HG03060 (cell line): ENCODE measurements around the gene DIO3.
"Not testable (repeated sequence)": the region's sequence is repeated elsewhere in the genome, so short reads cannot be mapped to it uniquely, and the experiment has no call there.

ENCODE experiments used
- ATAC-seq: cut with Tn5 transposase; IDR thresholded peaks from one replicate; pipeline ENCODE4 v1.9.1; 2021; ENCODE audit warnings: low read depth, moderate number of reproducible peaks; ENCODE audit not compliant: unreplicated experiment

DIO3 gene

DNA sequence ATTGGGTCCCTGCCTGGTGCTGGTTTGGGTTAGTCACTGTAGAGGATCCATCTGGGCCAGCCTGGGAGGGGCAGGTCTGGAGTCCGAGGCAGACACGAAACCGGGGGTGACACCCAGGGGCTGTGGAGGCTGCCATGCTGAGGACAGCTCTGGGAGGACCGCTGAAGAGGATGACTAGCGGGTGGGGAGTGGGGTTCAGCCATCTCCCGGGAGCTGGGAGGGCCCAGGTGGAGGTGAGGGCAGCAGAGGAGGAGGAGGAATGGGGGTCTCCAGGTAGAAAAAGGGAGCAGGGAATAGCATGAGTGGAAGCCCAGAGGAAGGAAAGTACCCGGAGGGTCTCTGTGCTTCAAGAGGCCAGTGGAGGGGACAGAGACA, 4.0 kb upstream of the DIO3 start:
- ATAC-seq, result no peak

DNA sequence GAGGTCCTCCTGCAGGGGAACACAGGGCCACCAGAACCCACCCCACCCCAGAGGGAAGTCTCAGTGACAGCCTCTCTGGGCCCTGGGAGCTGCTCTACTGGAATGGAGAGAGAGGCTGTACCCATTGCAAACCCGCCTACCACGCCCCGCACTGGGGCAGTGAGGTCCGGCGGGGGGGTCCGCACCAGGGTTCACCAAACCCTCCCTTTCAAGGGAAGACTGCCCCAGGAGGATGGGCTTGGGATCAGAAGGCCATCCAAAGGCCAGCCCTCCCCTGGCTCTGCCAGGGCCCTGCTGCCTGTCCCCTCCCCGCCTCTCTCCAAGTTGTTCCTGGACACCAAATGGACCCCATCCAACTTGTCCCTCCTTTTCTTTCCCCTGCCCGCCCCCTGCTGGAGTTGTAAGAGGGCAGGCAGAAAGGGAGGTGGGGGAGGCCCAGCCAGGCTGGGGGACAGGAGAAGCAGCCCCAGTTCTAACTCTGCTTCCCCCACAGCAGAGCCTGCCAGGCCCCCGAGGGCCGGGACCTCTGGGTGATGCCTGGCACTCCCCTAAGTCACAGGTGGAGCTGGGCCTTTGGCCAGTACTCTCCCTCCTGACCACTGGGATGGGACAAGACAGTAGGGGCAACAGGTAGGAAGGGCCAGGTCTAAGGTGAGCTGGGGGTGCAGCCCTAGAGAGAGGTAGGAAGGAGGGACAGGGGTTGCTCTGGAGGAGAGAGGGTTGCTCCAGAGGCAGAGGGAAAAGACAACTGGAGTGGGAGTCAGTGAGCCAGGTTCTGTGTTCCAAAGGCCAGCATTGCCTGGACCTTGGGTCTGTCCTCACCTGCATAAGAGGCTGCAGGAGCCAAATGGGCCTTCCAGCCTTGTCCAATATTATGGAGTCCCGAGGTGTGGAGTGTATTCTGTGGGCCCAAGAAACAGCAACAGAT, 3.2 kb upstream of the DIO3 start:
- no peak for ATAC-seq

DNA sequence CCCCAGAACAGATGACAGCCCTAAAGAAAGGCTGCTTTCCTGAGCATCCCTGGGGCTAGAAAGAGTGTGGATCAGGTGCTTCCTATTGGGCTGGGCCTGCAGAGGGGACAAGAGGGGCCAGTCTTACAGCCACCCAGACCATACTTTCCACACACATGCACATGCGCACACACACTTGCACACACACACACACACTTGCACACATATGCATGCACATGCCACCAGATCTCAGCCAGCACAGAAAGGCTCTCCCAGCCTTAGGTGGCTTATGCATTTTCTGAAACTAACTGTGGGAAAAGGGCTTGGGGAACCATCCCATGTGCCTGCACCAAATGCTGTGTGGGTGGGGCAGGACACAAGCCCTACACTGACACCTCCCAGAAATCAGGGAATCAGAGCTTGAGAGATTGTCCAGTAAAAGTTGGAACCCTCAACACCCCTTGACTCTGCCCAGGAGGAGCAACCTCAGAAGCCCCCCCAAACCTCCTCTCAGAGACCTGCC, 2.5 kb upstream of the DIO3 start:
- no peak for ATAC-seq

DNA sequence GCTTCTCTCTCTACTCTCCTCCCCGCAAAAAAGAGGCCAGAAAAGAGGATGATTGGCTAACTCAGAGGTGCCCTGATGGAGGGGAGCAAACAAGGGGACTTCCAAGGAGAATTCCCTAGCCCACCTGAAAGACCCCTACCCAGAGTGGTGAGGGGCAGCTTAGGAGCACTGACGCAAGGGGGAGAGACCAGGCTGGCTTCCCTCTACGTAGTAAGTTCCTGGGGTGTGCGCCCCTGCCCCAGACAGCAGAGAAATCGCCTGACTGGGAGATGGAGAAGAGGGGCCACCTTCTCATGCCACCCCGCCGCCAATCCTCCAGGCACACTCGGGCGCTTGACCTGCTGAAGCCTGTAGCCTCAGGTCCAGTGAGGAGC, 2.1 kb upstream of the DIO3 start:
- ATAC-seq, result no peak

DNA sequence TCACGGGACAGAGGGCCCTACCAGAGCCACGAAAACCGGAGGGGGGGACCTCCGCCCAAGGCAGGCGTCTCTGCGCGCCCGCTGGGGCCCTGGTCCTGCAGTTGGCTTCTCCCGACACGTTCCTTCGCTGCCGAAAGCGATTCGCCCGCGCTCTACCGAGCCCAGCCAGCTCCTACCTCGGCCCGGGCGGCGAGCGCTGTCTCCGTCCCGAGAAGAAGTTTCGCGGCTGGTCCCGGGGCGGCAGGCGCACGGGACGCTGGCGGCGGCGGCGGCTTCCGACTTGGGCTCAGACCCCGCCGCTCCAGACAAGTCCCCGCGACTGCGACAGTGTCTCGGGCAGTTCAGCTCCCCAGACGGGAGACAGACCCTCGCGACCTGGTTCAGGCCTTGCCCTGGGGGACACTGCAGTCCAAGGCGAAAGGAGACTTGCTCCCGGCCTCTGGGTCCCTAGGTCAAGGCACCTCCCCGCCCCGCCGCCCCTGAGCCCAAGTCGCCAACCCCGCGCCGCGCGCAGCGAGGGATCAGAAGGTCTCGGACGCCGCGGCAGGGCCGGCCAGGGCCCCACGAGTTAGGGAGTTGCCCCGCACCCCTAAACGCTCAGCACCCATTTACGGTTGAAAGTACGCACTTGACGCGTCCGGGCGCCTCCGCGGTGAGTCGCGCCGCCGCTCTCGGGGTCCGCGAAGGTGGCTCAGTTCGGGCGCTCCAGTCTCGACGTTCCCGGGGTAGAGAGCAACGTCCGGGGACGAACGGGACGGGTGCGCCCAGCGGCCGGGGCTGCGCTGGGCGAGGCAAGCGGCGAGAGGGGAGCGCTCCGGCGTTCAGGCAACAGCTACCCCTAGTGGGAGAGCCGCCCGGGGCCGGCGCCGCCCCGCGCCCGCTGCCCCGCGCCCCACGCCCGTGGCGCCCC, 1.4 kb upstream of the DIO3 start:
- no peak for ATAC-seq

DNA sequence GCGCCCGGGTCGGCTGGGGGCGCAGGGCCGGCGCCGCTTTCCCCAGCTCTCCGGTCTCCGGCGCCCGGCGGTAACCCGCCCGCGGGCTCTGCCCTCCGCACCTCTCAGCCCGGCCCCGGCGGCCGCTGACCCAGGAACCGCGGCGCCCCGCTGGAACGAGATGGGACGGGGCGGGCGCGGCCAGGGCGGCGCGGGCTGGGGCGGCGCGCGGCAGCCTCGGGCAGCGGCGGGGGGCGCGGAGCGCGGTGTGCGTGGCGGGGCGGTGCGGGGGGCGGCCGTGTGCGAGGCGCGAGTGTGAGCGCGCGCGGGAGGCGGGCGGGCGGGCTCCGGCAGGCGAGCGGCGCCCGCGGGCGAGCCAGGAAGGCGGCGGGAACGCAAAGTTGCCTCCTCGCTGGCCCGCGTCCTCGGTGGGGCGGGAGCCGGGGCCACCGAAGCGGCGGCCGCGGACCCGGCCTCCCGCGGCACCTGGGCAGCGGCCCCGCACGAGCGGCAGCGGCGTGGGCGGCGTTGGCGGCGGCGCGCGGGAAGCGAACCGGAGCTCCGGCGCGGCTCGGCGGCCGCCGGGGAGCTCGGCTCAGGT, 671 bp upstream of the DIO3 start:
- no peak for ATAC-seq

DNA sequence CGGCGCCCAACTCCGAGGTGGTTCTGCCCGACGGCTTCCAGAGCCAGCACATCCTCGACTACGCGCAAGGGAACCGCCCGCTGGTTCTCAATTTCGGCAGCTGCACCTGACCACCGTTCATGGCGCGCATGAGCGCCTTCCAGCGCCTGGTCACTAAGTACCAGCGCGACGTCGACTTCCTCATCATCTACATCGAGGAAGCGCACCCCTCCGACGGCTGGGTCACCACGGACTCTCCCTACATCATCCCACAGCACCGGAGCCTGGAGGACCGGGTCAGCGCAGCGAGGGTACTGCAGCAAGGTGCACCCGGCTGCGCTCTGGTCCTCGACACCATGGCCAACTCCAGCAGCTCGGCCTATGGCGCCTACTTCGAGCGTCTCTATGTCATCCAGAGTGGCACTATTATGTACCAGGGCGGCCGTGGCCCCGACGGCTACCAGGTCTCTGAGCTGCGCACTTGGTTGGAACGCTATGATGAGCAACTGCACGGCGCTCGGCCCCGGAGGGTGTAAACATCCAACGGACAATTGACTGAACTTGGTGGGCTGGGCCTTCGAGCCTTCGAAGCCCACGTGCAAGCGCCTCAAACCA, 699 bp downstream of the DIO3 start:
- ATAC-seq, result no peak

DNA sequence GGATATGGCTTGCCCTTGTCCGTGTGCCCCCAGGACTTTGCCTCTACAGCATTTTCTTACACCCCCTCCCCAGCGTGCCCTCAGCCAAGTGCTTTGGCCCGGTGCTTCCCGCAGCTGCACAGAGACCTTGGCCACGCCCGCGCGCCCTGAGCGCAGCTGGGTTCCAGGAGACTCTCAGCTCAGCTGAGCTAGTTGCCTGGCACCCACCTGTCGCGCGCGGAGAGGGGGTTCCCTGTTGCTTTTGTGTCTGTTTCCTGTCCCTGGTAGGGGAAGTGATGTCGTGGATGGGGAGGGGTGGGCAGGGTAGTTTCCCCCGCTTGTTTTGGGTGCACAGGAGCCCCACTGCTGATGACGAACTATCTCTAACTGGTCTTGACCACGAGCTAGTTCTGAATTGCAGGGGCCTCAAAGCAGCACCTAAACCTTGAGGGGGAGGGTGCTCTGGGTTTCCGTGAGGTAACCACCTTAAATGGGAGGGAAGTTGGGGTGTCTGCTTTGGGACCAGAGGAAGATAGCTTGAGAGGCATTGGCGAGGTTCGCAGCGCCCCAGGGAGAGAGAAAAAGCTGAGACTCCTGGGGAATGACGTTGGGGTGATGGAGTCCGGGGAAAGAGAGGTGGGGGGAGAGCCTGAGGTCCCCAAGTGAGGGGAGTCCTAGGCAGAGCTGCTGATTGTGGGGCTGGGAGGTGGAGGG, 1.5 kb downstream of the DIO3 start:
- no peak for ATAC-seq

DNA sequence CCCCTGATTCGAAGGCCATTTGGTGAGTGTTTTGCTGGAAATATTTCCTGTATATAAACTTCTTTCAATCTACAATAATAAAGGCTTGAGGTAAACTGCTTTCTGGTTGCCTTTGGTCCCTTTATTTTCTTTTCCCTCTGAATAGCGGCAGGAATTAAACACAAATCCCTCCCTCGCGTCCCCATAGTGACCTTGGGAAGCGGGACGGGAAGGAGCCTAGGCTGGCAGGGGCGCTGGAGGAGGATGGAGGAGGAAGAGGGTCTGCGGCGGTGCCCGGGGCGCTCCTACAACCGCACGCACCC, 2.0 kb downstream of the DIO3 start:
- no peak for ATAC-seq

DNA sequence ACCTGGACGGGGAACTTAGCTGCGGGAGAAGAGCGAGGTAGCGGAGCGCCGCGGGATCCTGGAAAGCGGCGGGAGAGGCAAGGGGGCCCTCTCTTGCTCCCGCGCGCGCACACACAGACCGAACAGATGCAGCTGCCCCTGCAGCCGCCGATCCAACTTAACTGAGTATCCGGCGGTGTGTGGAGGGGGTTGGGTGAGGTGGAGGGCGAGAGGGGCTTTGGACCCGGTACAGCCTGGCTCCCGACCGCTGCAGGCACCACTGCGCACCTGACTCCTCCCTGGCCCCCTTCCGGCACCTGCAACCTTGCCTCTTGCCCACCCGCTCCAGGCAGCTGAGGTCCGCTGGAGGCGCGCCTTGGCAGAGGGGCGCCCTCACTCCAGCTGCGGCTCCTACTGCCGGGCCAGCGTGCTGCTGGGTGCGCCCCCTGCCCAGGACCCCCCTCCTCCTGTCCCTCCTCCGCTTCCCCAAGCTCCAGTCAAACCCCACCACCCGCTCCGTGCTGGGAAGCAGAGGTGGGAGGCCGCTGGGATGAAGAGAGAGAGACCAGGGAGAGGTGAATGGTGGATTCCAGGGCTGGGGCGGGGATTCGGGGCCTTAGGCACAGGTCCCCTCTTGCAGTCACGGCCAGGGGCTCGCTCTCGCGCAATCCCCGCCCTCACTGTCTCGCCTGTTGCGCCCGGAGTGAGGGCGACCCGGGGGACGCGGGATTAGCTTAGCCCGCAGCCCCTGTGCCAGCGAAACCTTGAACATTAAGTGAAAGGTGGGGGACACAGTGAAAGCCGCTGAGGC, 2.6 kb downstream of the DIO3 start:
- no peak for ATAC-seq

DNA sequence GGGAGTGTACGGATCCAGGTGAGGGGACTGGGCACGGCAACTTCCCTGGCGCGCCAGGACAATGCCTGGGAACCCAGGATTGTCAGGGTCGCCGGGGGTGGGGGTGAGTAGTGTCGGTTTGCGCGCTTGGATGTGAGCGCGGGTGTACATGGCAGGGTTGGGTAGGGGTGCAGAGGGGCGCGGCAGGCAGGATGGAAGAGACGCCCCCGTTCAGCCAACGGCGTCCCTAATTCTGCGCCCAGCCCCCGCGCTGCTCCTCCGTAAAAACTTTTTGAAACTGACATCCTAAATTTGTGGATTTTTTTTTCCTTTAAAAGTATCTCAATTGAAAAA, 3.1 kb downstream of the DIO3 start:
- ATAC-seq, result no peak

DNA sequence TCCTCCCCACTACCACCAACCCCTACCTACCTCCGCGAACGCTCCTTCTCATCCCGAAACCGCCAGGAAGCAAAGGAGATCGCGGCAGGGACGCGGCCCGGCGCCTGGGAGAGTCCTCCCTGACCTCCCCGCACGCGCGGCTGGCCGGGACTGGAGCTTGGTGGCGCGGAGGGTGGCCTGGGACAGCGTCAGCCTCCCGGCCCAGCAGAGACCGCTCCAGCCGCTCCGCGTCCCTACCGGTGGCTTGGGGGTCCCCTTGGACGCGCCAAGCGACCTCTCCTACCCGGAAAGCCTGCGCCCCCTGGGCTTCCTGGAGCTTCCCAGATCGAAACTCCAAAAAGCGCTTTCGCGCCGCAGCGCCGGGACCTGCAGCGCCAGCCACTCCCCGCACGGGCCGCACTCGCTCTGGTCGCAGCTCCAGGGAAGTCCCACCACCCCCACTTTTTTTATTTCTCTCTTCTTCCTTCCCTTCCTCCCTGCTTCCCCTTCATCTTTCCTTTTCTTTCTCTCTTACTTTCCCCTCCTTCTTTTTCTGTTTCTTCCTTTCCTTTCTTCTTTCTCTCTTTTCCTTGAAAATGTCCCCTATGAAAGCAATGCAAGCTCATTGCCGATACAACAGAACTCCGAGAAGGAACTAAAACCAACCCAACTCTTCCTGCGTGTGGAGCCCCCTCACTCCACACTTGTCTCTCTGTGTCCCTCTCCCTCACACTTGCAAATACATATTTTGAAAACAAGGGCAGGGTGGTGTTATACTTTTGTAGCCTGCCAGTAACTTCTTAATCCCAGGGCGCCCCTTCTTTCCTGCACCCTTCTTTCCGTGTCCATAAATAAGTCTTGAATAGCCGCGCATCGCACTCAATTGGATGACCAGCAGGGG, 3.8 kb downstream of the DIO3 start:
- no peak for ATAC-seq

DNA sequence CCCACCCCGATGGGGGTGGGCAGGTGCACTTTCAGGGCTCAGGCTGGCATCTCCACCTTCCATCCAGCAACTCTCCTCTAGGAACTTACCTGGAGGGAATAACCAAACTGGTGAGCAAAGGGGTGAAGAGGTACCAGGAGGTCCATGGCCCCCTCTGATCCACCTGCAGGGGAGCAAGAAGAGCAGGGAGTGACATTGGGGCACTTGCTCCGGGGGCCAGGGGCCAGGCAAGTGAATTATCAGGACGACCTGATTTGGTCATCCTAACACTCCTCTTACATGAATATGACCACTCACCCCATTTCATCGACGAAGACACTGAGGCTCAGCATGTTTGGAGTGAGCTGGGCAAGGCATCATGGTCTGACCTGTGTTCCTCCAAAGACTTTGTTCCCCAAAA, 6.0 kb downstream of the DIO3 start:
- no peak for ATAC-seq

DNA sequence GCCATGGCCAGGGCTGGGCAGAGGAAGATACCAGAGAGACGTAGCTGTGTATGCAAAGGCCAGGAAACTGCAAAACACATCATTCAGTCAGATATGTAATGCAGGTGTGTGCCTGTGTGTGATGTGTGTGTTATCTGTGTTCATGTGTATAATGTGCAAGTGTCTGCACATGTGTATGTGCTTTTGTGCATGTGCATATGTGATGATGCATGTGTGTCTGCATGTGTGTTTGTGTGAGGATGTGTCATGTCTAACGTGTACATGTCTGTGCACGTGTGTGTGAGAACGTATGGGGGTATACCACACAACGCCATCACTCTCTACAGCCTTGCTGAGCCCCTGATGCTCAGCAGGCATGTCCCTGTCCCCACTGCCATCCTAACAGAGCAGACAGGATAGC, 9.7 kb downstream of the DIO3 start:
- ATAC-seq, result no peak

DNA sequence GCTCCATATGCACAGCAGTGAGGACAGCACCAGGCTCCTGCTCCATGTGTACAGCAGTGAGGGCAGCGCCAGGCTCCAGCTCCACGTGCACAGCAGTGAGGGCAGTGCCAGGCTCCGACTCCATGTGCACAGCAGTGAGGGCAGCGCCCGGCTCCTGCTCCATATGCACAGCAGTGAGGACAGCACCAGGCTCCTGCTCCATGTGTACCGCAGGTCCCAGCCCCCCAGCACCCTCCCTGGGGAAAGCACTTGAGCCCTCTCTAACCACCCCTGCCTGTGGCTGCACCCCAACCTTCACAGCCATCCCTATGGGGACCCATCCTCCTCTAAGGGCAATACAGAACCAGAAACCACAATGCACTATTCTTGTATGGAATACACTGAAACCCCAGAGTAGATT, 11.2 kb downstream of the DIO3 start:
- not testable (repeated sequence) for ATAC-seq

DNA sequence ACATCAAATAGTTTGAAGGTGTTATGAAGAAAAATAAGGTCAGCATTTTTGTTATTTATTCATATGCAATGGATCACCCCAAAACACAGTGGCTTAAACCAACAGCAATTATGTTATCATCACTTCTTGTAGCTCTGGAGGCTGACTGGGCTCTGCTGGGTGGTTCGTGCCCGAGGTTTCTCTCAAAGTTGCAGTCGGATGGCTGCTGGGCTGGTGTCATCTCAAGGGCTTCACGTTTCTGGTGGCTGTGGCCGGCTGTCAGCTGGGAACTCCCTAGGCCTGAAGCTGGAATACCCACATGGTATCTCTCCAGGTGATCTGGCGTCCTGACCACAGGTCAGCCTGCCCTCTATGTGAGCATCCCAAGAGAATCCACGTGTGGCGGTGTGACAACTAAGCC, 12.0 kb downstream of the DIO3 start:
- no peak for ATAC-seq

DNA sequence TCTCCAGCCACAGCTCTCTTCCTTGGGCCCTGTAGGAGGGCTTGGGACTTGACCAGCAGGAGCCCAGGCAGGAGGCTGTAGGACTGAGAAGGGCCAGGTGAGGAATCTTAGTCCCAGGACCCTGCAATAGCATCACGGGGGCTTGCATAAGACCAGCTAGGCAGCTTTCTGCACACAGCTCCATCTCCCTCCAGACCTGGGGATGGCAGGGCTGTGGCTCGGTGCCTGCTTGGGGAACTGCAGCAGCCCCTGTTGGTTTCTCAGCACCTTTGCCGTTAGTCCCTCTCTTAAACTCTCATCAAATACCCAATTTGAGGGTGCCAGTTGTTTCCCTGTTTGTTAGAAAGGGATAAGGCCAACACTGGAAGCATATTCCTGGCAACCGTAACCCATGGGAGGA, 14.3 kb downstream of the DIO3 start:
- ATAC-seq, result no peak

DNA sequence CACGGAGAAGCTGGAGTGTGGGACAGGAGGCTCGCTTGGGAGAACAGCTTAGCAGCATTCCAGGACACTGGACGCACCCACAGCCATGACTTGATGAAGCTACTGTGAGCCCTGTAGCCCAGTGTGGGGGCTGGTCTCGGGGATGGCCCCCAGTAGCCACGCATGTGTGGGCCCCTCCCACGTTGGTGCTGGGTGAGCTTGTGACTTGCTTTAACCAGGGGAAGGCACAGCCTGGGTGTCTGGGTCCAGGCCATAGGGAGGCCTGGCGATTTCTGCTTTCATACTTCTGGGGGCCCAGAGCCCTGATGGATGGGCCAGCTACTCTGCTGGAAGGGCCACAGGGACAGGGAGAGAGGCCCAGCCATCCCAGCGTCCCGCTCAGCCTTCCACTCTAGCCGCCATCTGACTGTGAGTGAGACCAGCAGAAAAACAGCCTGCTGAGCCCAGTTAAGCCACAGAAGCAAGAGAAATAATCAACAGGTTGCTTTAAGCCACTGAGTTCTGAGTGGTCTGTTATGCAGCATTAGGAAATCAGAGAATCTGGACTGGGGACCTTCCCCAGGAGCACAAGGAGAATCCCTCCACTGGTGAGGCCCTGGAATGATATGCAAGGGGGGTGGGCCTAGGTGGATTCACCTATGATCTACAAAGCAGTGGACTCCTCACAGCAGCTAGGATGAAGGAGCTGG, 16.1 kb downstream of the DIO3 start:
- no peak for ATAC-seq
